Measurements from ENCODE around the gene CCDC71.

The CCDC71 gene

DNA sequence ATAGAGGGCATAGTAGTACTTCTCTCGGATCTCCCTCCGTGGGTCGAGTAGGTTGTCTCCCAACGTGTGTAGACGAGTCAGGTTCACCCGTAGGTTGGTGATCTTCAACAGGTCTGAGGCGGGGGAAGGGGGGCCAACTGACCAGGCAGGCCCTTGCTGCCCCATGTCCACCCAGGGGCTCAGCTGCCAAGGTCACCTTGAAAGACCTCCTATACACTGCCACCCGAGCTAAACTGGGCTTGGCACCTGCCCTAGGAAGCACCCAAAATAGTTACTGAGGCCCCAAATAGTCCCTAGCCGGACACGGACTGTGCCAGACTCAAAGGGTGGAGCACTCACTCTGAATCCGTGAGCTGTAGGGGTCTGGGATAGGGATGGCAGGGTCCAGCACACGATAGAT is 35.1 kb downstream of the CCDC71 start:
- no peak for DNase-seq (ENCODE audit: low read depth)

- DNase-seq (ENCODE audit: low read depth): no peak
These were observed 41.0 kb downstream of the CCDC71 start for GRCh38 chr3:49124991-49125670.

DNA sequence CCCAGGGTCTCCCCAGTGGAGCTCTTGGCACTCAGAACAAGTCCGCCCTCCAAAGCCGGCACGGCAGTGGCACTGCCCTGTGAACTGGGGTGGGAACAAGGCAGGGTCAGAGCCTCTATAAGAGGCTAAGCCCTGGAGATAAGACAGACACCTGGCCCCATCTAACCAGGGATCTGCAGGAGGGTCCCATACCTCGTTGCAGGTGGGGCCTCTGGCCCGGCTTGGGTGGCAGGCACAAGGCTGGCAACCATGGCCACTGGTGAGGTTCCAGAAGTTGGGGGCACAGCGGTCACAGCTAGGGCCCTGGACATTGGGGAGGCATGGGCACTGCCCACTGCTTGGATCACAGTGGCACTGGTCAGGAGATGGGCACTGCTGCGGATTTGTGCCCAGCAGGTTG is 41.9 kb downstream of the CCDC71 start:
- no peak for DNase-seq (ENCODE audit: low read depth)

DNA sequence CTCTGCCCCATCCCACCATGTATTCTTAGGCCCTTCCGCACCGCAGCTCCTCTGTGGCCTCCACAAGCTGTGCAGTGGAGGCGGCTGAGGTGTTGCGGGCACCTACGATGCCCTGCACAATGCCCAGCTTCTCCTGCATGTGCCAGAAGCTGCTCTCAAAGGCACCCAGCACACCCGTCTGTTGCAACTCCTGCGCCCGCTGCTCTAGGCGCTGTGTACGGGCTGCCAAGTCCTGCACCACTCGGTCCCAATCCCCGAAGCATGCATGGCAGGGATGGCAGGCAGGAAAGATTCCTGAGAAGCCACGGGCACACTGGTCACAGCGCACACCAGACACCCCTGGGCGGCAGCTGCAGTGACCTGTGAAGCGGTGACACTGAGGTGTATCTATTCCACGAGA is 42.4 kb downstream of the CCDC71 start:
- DNase-seq (ENCODE audit: low read depth): no peak

- no peak for DNase-seq (ENCODE audit: low read depth)
These were observed 43.1 kb downstream of the CCDC71 start for GRCh38 chr3:49122886-49123545.

DNA sequence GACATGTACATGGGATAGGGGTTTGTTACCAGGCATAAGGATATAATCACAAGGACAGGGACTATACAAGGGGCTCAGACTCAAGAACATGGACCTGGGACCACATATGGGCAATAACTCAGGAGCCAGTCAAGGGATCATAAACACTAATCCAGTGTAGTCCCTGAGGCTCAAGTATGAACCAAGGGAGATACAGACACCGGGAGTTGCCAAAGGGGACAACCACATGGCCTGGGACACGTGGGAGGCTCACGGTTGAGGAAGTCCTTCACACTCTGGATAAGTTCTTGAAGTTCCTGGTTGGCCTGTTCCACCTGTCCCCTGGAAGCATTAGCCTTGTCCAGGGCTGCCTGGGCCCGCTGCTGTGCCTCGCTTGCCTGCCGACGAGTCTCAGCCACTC is 43.7 kb downstream of the CCDC71 start:
- DNase-seq (ENCODE audit: low read depth): no peak

- no peak for DNase-seq (ENCODE audit: low read depth)
These were observed 44.1 kb downstream of the CCDC71 start for GRCh38 chr3:49122022-49122421.

DNA sequence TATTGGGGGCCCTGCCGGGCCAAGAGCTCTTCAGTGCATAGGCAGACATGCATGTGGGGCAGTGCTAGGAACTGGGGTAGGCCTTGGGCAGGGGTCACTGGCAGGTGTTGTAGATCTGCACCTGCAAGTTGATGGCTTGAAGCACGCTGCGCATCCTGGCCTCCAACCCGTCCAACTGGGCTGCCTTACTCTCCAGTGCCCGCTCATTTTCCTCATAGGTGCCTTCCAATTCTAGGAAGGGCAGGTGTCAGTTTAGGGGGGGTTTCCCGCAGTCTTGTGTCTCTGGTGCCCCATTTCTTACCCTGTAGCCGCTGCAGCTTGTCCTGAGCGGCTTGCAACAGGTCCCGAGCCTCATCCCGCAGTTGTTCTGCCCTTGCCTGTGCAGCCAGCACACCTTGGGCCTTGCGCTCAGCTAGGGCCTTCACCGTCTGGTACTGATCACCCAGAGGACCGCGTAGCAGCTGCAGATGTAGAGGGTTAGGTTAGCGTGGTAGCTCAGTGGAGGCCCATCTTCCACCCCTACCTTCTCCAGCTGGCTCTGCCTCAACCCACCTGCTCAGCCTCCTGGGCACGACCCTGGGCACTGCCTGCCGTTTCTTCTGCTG is 44.9 kb downstream of the CCDC71 start:
- no peak for DNase-seq (ENCODE audit: low read depth)

DNA sequence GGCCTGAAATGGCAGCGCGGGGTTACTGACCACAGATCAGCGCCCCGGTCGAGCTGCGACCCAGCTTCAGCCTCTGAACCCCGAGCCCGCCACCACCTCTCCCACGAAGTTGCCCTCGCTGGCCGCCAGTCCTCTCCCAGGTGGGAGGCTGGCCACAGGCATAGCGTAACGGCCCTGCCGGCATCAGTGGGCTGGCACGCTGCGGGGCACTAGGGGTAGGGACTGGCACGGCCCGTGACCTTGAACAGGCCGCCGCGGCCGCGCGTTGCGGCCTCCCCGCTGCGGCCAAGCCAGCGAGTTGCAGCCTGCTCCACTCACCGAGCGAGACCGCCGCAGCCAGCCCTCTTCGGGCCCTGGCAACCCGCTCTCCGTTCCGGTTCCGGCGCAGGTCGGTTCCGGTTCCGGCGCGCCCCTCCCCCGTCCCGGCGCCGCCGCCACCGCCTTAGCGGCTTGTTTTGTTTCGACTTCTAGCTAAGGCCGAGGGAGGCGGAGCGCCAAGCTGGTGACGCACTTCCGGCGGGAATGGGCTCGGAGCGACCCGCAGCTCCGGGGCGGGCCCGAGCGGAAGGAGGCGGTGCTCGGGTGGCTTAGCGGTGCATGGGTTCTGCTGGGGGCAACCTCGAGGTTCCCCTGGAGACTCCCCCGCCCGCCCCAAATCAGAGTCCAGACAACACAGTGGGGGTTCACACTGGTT is 45.5 kb downstream of the CCDC71 start, which contains the start of gene USP19:
USP19 (minus strand) TSS at position 386 of the 694 bp plus-strand sequence. CDS start 1,678 bp downstream, outside the sequence.
- peak; percentile 88 for DNase-seq (ENCODE audit: low read depth)

DNA sequence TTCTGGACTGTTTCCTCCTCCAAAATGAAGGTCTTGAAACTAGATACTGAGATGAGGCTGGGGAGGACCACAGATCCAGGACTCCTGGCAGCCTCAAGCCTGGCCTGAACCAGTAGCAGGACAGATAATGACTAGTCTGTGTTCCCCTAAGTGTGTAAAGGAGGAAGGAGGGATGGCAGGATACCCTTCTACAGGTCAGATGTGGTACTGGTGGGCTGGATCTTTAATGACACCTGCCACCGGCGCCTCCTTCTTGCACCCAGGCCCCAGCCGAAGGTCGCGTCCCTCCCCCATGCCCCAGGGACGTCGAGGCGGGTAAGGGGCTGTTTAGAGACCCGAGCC is 46.1 kb downstream of the CCDC71 start:
- DNase-seq (ENCODE audit: low read depth): no peak

- no peak for DNase-seq (ENCODE audit: low read depth)
These were observed 46.7 kb downstream of the CCDC71 start for GRCh38 chr3:49119439-49119838.

DNA sequence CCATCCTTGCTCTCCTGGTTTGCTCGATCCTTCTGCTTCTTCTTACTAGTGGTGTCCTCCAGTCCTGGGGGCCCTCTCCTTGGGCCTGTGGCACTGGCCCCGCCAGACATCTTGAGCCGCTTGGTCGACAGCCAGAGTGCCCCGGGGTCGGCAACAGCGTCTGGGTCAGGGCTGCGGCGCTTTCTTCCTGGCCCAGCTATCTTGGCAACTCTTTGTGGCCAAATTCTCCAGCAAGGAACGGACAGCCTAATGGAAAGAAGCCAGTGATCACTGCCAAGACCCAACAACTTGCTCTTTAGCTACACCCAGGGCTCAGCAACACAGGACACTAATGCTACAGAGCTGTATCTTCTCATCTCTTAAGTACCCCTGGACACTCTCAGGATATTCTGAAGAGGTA is 47.1 kb downstream of the CCDC71 start:
- DNase-seq (ENCODE audit: low read depth): no peak

Data from CMK (cell line).